ENCODE data around the gene OR8A1.

Gene OR8A1

DNA sequence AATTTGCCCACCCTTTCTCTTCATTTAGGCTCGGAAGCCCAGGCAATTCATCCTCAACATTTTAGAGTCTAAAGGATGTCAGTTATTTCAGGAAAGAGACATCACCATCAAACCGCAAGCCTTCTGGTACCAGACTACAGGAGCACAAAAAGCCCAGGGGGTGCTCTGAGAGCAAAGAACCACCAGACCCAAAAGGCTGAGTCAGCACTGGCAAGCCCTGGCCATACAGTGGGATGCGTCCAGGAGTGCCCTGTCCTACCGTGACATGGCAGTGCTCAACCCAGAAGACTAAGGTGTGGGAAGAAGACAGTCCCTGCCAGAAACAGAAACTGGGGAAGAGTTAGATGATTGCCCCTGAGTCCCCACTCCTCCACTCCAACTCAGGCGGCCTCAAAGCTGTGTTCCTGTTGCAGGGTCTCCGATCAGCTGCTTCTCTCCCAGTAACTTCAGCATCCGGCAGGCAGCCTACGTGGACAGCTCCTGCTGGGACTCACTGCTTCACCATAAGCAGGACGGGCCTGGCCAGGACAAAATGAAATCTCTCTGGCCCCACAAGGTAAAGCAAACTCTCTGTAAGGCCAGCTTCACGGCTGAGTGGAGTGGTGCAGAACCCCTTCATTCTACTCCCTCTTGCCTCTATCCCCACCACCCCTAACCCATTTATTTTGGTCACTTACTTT, 42.9 kb downstream of the OR8A1 start:
- Histone ChIP-seq H3K27ac (ENCODE audit: low read depth, low read length) (no peak overlapping the region), H3K4me3 (ENCODE audit: low read depth, low read length) (no peak overlapping the region), H3K4me1 (ENCODE audit: control insufficient read depth, insufficient read depth, low read length) (no peaks in the 10 kb centered on the region), H3K9me3 (ENCODE audit: control insufficient read depth, insufficient read depth, low read depth, low read length) (no peaks in the 10 kb centered on the region), H3K9ac (ENCODE audit: low read length) (no peak overlapping the region), H3K36me3 (ENCODE audit: control insufficient read depth, insufficient read depth, low read length) (no peaks in the 10 kb centered on the region), H3K27me3 (ENCODE audit: control insufficient read depth, insufficient read depth, low read length) (no peaks in the 10 kb centered on the region)

DNA sequence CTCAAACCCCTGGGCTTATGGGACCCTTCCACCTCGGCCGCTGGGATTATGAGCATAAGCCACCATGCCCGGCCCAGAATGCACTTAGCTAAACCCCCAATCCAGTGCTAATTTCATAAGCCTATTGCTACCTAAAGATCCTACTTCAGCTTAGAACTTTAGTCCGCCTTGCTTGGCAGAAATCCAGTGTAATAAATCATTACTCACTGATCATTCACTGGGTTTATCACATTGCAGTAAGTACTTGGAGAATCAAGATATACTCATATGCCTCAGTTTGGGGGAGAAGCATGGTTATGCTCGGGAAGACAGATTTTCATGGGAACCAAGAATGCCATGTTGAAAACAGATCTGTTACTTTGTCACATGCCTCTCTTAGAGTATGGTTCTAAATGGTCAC, 49.1 kb downstream of the OR8A1 start:
- no peaks in the 10 kb centered on the region for H3K36me3 ChIP-seq (ENCODE audit: control insufficient read depth, insufficient read depth, low read length)
- H3K27ac ChIP-seq (ENCODE audit: low read depth, low read length): no peak overlapping the region
- H3K4me1 ChIP-seq (ENCODE audit: control insufficient read depth, insufficient read depth, low read length): peaks cover 3% of the 10 kb centered on the region
- no peaks in the 10 kb centered on the region for H3K9me3 ChIP-seq (ENCODE audit: control insufficient read depth, insufficient read depth, low read depth, low read length)
- H3K4me3 ChIP-seq (ENCODE audit: low read depth, low read length): no peak overlapping the region
- peaks cover 20% of the 10 kb centered on the region for H3K27me3 ChIP-seq (ENCODE audit: control insufficient read depth, insufficient read depth, low read length)
- H3K9ac ChIP-seq (ENCODE audit: low read length): no peak overlapping the region
